Activated naive CD8-positive, alpha-beta T cell treated with anti-CD3 and anti-CD28 coated beads for 36 hours (primary cell): ENCODE results near the gene LRTM2. TPM values are rescaled to one million over a fixed set of nuclear protein-coding genes. Genes with fewer than 3 reads are reported as not detected.

Experiments
- DNase-seq: peaks from one replicate; pipeline ENCODE4 v3.0.0; 2021
- H3K27ac Mint-ChIP-seq: one replicate; pipeline ENCODE4 v1.8.0; 2022; ENCODE audit warnings: mild to moderate bottlenecking, moderate library complexity, mixed read lengths
- H3K27me3 Mint-ChIP-seq: one replicate; pipeline ENCODE4 v1.8.0; 2022; ENCODE audit warnings: mild to moderate bottlenecking, mixed read lengths
- H3K36me3 Mint-ChIP-seq: one replicate; pipeline ENCODE4 v1.8.0; 2021; ENCODE audit warnings: mild to moderate bottlenecking, mixed read lengths
- H3K4me1 Mint-ChIP-seq: one replicate; pipeline ENCODE4 v1.8.0; 2021; ENCODE audit warnings: mixed read lengths
- H3K4me3 Mint-ChIP-seq: one replicate; pipeline ENCODE4 v1.8.0; 2022; ENCODE audit warnings: mild to moderate bottlenecking, moderate library complexity, mixed read lengths
- H3K9me3 Mint-ChIP-seq: one replicate; pipeline ENCODE4 v1.8.0; 2022; ENCODE audit warnings: mixed read lengths
- total RNA-seq, 2 experiments: library from RNA; stranded (reverse); gene quantifications; one replicate each; pipeline ENCODE4 v1.2.3, GENCODE V29; 2021

Gene LRTM2
- total RNA-seq, 2 experiments from 2014 or later = not detected

DNA sequence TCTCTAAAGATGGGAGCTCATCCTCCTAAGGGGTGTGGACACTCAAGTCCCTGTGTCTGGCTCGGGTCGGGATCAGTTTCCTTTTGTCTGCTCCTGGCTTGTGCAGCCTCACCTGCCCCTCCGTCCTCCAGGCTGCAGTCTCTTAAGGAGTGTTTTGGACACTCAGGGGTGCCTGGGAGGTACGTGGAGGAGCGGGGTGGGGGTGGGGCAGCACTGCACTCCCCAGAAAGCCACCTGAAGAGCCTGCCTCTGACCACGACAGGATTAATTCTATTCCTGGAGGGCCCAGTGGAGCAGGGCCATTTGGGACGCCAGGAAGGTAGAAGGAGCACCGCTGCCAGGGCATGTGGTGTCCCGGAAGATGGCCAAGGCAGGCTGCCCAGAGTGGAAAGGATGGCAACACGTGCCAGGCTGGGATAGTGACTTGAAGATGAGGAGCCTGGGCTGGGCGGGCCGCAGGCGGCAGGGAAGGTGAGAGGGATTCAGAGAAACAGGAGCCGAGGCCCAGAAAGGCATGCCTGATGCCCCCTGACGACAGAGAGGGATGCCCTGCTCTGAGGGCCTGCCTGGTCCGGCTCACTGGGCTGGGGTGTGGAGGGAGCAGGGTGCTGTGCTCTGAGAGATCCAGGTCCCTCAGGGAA is 14.8 kb upstream of the LRTM2 start:
- Mint-ChIP-seq H3K4me1 (peaks cover 5% of the 10 kb centered on the region), H3K27ac (no peak overlapping the region), H3K4me3 (no peak overlapping the region), H3K36me3 (no peaks in the 10 kb centered on the region), H3K27me3 (no peaks in the 10 kb centered on the region), H3K9me3 (no peaks in the 10 kb centered on the region)
- no peak for DNase-seq

DNA sequence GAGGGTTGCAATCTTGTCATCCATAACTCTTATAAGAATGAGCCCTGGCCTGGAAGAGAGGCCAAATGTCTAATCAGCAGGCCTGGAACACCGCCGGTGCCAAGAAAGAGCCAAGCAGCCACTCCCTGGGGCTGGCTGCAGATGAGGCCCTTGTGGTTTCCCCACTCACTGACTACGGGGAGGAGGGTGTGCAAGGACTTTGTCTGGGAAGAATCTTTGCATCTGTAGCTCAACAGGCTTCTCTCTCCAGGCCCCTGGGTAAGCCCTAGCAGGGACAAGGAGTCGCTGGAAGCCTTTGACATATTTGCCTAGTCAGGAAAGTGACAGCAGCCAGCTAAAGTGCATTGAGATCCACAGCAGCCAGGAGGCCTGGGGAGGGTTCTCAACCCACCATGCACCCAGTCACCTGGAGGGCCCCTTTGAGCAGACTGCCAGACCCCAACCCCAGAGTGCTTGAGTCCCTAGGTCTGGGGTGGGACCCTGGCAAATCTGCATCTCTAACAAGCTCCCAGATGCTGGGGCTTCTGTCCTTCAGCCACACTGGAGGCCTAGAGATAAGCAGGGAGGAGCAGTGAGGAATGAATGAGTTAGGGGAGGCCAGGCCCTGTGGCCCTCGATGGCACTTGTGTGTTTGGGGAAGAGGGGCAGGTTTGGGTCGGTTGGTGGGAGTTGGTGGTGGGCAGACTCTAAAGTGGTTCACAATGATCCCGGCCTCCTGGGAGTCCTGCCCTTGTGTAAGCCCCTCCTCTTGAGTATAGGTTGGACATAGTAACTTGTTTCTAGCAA is 13.9 kb upstream of the LRTM2 start:
- Mint-ChIP-seq H3K27me3 (no peaks in the 10 kb centered on the region), H3K27ac (no peak overlapping the region), H3K9me3 (no peaks in the 10 kb centered on the region), H3K4me3 (no peak overlapping the region), H3K4me1 (peaks cover 5% of the 10 kb centered on the region), H3K36me3 (no peaks in the 10 kb centered on the region)
- no peak for DNase-seq

DNA sequence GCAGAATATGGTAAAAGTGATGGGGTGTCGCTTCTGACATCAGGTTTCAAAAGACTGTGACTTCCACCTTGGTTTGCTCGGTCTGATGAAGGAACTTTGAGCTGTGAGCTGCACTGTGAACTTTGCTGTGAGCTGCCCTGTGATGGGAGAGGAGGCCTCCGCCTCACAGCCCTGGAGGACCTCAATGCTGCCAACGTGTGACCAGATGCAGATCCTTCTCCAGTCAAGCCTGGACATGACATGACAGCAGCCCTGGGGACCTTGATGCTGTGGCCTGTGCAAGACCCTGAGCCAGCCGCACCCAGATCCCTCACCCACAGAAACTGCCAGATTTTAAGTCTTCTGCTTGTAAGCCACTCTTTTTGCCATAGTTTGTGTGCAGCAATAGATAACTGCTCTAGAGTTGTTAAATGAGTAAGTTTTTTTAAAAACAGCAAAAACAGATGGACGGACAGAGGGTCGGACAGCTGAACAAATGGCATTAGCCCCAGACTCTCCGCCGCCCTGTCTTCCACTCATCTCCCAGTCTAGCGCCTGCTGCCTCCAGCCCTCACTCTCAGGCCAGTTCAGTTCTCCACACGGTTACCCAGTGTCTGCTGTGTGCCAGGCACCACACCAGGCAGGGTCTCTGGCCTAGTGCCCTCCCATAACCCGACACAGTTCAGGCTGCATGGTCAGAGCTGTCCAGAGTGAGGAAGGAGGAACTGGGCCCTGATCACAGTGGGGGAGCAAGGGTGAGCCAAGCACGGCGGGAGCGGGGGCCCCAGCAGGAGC is 13.1 kb upstream of the LRTM2 start:
- no peaks in the 10 kb centered on the region for H3K36me3 Mint-ChIP-seq
- no peaks in the 10 kb centered on the region for H3K9me3 Mint-ChIP-seq
- peaks cover 5% of the 10 kb centered on the region for H3K4me1 Mint-ChIP-seq
- no peak overlapping the region for H3K27ac Mint-ChIP-seq
- no peaks in the 10 kb centered on the region for H3K27me3 Mint-ChIP-seq
- H3K4me3 Mint-ChIP-seq = no peak overlapping the region
- no peak for DNase-seq

DNA sequence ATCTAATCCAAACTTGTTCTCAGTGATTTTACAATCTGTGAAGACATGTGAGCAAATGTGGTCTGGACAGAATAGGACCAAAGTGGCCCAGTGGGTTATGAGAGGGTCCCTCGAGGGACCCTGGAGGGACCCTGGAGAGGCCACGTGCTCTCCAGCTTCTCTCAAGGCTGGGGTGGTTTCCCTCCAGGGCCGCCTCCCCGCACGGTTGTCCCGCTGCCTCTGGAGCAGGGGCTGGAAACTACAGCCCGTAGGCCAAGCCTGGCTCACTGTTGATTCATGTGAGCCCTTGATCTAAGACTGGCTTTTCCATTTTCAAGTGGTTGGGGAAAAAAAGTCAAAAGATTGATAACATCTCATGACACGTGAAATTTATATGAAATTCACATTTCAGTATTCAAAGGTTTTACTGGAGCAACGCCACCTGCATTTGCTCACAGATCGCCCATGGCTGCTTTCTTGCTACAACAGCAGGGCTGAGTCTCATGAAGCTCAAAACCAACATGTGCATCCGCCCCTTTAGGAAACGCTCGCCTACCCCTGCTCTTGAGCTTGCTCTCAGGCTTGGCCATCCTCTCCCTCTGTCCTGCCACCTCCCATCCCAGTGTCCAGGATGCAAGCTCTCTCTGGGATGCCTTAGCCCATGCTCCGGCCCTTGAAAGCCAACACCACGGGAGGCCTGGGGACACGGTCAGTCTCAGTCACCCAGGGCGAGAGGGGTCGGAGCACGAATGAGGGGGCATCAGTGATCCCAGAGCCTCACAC is 12.1 kb upstream of the LRTM2 start:
- DNase-seq = no peak
- Mint-ChIP-seq H3K27me3 (no peaks in the 10 kb centered on the region), H3K9me3 (no peaks in the 10 kb centered on the region), H3K4me1 (peaks cover 5% of the 10 kb centered on the region), H3K4me3 (no peak overlapping the region), H3K36me3 (no peaks in the 10 kb centered on the region), H3K27ac (no peak overlapping the region)

DNA sequence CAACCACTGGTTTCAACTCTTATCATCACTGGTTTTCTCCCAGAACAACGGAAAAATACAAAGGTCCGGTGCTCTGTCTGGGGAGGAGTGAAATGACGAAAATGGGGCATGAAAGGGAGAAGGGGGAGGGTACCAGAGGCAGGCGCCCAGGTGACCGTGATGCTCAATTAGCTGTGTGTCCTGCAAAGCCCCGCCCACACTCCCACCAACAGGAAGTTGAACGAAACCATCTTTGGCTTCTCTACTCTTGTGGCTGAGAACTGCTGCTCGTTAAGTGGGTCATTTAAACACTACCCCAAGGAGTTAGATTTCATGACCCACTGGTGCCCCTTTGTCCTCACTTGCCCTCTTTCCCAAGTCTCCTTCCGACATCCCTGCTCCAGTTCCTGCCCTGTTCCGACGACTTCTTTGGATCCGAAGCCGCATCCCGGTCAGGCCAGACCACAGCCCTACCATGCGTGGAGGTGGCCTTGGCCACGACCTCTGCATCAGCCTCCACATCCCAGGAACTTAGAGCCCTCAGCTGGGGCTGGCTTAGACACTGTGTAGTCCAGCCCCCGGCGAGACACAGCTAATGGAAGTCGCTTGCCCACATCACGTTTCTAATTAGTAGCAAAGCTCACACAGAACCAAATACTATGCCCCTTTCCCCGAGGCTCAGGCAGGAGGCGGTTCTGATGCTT is 11.4 kb upstream of the LRTM2 start:
- Mint-ChIP-seq H3K36me3 (no peaks in the 10 kb centered on the region), H3K4me1 (peaks cover 5% of the 10 kb centered on the region), H3K27ac (no peak overlapping the region), H3K4me3 (no peak overlapping the region), H3K27me3 (no peaks in the 10 kb centered on the region), H3K9me3 (no peaks in the 10 kb centered on the region)
- DNase-seq = no peak

DNA sequence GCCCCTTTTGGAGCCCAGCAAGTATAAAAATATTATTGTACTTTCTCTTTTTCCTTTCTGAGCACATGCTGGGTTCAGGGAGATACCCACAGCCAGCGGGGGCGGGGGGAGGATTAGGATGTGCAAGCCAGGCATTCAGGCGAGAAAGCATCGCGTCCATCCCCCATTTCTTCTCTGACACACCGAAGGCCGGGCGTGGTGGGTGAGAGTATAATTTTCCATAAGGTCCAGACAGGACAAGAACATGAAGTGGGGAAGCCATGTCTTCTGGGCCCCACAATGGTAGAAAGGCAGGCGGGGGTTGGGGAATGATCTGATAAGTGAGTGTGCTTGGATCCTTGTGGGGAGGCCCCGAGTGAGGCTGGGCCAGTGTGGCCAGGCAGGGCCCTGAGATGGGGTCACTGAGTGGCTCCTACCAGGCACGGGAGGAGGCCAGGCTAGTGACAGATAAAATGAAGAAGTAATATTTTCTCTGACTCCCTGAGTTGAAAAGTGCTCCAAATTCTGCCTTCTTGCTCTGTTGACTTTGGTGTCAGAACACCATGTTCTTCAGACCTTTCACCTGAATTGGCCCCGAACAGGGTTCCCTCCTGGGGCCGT is 10.7 kb upstream of the LRTM2 start:
- Mint-ChIP-seq H3K27ac (no peak overlapping the region), H3K4me1 (peaks cover 2% of the 10 kb centered on the region), H3K36me3 (no peaks in the 10 kb centered on the region), H3K4me3 (no peak overlapping the region), H3K27me3 (peaks cover under 1% of the 10 kb centered on the region), H3K9me3 (no peaks in the 10 kb centered on the region)
- DNase-seq = no peak

DNA sequence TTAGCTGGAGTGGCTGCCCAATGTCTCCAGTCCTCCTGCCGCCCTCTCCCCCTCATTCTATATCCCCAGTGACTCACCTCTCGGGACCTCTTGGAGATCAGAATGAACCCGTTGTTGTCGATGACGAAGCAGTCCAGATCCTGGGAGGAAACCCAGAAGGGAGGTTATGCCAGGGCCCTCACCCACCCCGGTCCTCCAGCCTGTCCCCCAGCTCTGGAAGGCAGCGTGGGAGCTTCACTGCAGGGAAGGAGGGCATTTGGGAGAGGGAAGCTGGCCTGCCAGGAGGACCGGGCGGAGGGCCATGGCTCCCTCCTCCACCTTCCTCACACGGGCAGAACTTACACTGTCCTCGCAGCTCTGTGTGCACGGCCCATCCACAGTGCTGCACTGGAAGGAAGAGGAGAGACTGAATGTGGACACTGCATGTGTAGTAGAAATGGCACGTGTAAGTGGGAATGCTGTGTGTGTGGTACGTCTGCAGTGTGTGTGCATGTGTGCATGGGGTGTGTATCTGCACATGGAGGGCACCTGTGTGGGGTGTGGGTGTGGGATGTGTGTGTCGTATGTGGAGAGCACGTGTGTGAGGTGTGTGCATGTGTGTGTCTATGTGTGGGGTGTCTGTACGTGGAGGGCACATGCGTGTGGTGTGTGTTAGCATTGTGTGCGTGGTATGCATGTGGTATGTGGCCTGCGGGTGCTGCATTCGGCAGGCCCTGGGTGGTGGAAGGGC is 10.0 kb upstream of the LRTM2 start:
- no peak for DNase-seq
- Mint-ChIP-seq H3K4me3 (no peak overlapping the region), H3K27ac (peak overlapping the region; percentile 6), H3K9me3 (no peaks in the 10 kb centered on the region), H3K36me3 (no peaks in the 10 kb centered on the region), H3K27me3 (peaks cover 3% of the 10 kb centered on the region), H3K4me1 (no peaks in the 10 kb centered on the region)

DNA sequence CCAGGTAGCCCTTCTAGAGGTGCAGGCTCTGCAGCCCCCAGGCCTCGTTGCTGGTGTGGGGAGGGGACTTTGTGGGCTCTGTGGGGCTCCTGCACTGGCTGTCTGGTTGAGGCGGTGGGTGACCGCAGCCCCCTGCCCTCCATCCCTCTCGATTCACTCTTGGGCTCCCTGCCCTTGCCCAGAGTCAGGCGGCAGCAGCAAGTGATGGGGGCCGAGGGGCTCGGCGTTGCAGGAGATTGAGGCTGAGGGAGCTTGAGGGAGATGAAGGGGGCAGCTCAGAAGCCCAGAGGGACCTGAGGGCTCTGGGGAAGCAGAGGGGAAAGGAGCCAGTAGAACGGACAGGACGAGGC is 9.5 kb upstream of the LRTM2 start:
- no peak overlapping the region for H3K27ac Mint-ChIP-seq
- peaks cover 3% of the 10 kb centered on the region for H3K27me3 Mint-ChIP-seq
- H3K36me3 Mint-ChIP-seq = no peaks in the 10 kb centered on the region
- DNase-seq = no peak
- H3K4me3 Mint-ChIP-seq = no peak overlapping the region
- H3K4me1 Mint-ChIP-seq = no peaks in the 10 kb centered on the region
- H3K9me3 Mint-ChIP-seq = no peaks in the 10 kb centered on the region

DNA sequence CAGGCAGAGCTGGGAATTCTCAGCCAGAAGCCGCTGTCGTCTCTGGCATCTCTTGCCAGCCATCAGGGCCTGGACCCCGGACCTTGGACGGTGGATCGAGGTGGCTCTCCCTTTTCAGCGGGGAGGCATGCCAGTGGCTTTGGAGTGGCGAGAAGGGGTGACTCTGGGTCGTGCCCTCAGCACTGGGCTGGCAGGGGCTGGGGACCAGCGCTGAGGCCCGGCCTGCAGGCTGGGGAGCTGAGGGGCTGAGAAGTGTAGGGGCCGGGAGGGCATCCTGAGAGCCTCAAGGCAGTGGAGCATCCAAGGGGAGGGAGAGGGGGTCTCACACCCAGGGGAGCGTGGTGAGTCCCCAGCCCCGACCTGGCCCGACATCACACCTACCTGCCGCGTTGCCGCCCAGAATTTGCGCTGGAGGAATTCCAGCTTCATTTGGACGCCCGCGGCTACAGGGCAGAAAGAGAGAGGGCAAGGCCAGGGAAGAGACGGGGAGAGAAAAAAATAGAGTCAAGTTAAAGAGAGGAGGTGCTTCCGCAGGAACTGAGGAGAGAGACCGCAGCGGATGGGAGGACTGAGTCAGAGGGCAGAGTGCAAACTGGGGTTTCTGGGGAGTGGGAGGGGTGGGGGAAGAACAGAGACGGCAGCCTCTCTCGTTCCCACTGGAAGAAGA is 9.0 kb upstream of the LRTM2 start:
- Mint-ChIP-seq H3K4me3 (peak overlapping the region; percentile 19), H3K9me3 (no peaks in the 10 kb centered on the region), H3K27ac (no peak overlapping the region), H3K27me3 (peaks cover 3% of the 10 kb centered on the region), H3K4me1 (no peaks in the 10 kb centered on the region), H3K36me3 (no peaks in the 10 kb centered on the region)
- DNase-seq = no peak

DNA sequence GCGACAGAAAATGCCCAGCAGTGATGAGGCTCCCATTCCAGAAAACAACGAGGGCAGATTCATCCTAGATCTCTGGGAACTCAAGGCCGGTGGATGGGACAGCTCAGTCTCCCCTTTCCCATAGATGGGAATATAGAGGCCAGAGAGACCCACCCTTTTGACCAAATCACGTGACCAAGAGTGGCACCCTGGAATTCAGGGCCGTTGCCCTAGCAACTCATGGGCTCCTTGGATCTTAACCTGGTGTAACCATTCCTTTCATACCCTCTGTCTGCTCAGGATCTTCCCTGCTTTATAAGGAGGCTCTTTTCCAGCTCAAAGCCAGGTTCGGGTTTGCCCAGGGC is 8.4 kb upstream of the LRTM2 start:
- H3K4me1 Mint-ChIP-seq = no peaks in the 10 kb centered on the region
- DNase-seq = no peak
- H3K27me3 Mint-ChIP-seq = peaks cover 3% of the 10 kb centered on the region
- H3K27ac Mint-ChIP-seq = no peak overlapping the region
- no peak overlapping the region for H3K4me3 Mint-ChIP-seq
- H3K36me3 Mint-ChIP-seq = no peaks in the 10 kb centered on the region
- H3K9me3 Mint-ChIP-seq = no peaks in the 10 kb centered on the region

DNA sequence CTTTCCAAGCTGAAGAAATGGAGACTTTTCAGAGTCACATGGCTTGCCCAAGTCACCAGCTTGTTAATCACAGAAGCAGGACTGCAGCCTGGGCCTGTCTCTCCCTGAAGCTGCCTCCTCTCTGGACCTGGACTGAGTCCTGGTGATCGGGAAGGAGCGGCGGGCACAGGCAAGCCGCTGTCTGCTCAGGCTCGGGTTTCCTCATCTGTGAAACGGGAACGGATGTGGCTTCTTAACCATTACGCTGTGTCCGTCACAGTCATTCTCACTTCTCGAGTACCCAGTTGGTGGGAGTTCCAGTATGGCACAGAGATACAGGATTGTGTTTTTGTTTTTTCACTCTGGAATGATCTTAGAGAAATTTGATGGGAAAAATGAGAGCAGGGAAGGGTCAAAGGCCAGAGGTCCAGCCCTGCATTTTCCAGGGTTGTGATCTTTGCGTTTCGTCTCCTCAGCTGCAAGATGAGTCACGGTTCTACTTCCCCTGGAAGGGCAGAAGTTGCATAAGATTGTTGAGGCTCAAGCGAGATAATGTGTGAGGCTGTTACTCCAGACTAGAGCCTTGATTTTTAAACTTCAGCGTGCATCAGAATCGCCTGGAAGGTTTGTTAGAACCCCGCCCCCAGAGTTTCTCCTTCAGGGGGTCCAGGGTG is 7.6 kb upstream of the LRTM2 start:
- no peak overlapping the region for H3K27ac Mint-ChIP-seq

DNA sequence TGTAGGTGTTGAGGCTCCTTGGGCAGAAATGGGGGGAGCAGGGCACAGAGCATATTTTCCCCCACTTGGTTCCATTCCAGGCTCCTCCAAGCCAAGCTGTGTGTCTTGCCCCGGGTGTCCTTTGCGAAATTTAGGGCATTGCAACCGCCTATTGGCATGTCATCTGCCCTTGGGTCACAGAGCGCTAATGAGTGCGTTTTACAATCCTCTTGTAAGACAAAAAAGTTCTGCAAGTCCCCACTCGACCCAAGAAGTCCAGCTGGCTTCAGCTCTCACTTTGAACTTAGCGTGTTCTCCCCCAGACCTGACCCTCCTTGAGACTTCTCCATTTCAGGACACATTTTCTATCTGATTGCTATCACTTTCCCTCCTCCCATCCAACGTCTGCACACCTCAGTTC is 6.1 kb upstream of the LRTM2 start:
- Mint-ChIP-seq H3K27ac (no peak overlapping the region), H3K36me3 (no peaks in the 10 kb centered on the region), H3K9me3 (no peaks in the 10 kb centered on the region), H3K4me3 (no peak overlapping the region), H3K4me1 (no peaks in the 10 kb centered on the region), H3K27me3 (peaks cover 7% of the 10 kb centered on the region)
- no peak for DNase-seq

More for the DNA sequence above, 7.6 kb upstream of the LRTM2 start:
- Mint-ChIP-seq H3K9me3 (no peaks in the 10 kb centered on the region), H3K4me1 (no peaks in the 10 kb centered on the region), H3K4me3 (no peak overlapping the region), H3K27me3 (peaks cover 3% of the 10 kb centered on the region), H3K36me3 (no peaks in the 10 kb centered on the region)
- DNase-seq = no peak

DNA sequence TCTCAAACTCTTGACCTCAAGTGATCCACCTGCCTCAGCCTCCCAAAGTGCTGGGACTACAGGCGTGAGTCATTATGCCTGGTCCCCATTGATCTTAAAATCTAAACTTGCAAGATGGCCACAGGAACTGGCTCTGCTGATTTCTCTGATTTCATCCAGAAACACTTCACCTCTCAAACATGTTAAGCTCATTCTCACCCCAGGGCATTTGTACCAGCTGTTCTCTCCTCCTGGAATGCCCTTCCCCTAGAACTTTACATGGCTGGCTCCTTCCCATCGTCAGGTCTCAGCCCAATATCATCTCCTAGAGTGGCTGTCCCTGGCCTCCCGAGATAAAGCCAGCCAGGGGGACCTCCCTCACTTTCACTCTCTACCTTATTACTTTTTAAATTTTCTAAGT is 5.3 kb upstream of the LRTM2 start:
- H3K27me3 Mint-ChIP-seq = peaks cover 13% of the 10 kb centered on the region
- H3K4me3 Mint-ChIP-seq = no peak overlapping the region
- H3K4me1 Mint-ChIP-seq = peaks cover 3% of the 10 kb centered on the region
- no peaks in the 10 kb centered on the region for H3K9me3 Mint-ChIP-seq
- no peak overlapping the region for H3K27ac Mint-ChIP-seq
- H3K36me3 Mint-ChIP-seq = no peaks in the 10 kb centered on the region
- no peak for DNase-seq
